Hematopoietic multipotent progenitor cell (in vitro differentiated cells): ENCODE results near the gene SIL1. TPM values are rescaled to one million over a fixed set of nuclear protein-coding genes. Genes with fewer than 3 reads are reported as not detected.
A peak's percentile ranks its signal among the peaks of the same experiment; 100 is the strongest.
"Not testable (repeated sequence)": the region's sequence is repeated elsewhere in the genome, so short reads cannot be mapped to it uniquely, and the experiment has no call there.

Experiments
- DNase-seq, 3 donors: peaks; one replicate each; pipeline ENCODE4 v3.0.0-alpha.2; 2011 to 2015; ENCODE audit warnings: low read depth in 2 of 3, low spot score in 2 of 3
- total RNA-seq: library from RNA; depleted of rRNA; stranded (reverse); fragments of >200 nt; gene quantifications from one replicate; pipeline ENCODE4 v1.2.3, GENCODE V29; 2012

Gene SIL1
- total RNA-seq, 1 donor = 105 TPM

GRCh38 chr5:139117342-139117884 lies 80.8 kb downstream of the SIL1 start:
- DNase-seq = no peak

- no peak for DNase-seq
Measured at GRCh38 chr5:139116100-139116655, 82.0 kb downstream of the SIL1 start.

GRCh38 chr5:139113892-139114291 lies 84.3 kb downstream of the SIL1 start:
- no peak for DNase-seq

GRCh38 chr5:139112362-139112761 lies 85.8 kb downstream of the SIL1 start:
- DNase-seq = not testable (repeated sequence)

GRCh38 chr5:139110526-139111168 lies 87.5 kb downstream of the SIL1 start:
- no peak for DNase-seq

GRCh38 chr5:139108063-139108824 lies 89.9 kb downstream of the SIL1 start:
- no peak for DNase-seq

- no peak for DNase-seq
Measured at GRCh38 chr5:139105621-139106071, 92.5 kb downstream of the SIL1 start.

- DNase-seq = no peak
Measured at GRCh38 chr5:139104577-139105276, 93.4 kb downstream of the SIL1 start.

- DNase-seq = no peak
Measured at GRCh38 chr5:139103762-139104161, 94.4 kb downstream of the SIL1 start.

- no peak for DNase-seq
Measured at GRCh38 chr5:139100825-139101224, 97.3 kb downstream of the SIL1 start.

GRCh38 chr5:139094154-139095131 lies 103.7 kb downstream of the SIL1 start:
- DNase-seq = no peak

GRCh38 chr5:139092741-139093343 lies 105.3 kb downstream of the SIL1 start:
- DNase-seq = no peak

GRCh38 chr5:139091439-139092156 lies 106.6 kb downstream of the SIL1 start:
- DNase-seq = peak in 2 of 3 donors; percentile 55 to 73

- DNase-seq = no peak
Measured at GRCh38 chr5:139090581-139090980, 107.6 kb downstream of the SIL1 start.

- DNase-seq = no peak
Measured at GRCh38 chr5:139088024-139088423, 110.1 kb downstream of the SIL1 start.

- DNase-seq = no peak
Measured at GRCh38 chr5:139082813-139083498, 115.2 kb downstream of the SIL1 start.

GRCh38 chr5:139079991-139080610 lies 118.1 kb downstream of the SIL1 start:
- DNase-seq = no peak
